Activated CD4-positive, alpha-beta T cell treated with anti-CD3 and anti-CD28 coated beads for 48 hours (primary cell): ENCODE measurements around the gene USP2.

Experiments used
- DNase-seq: peaks from one replicate; pipeline ENCODE4 v3.0.0-alpha.2; 2020

Gene USP2

GRCh38 chr11:119320240-119320775 is 61.2 kb downstream of the USP2 start:
- DNase-seq = no peak

- DNase-seq = no peak
Measured at GRCh38 chr11:119319700-119320239, 61.7 kb downstream of the USP2 start.

DNA sequence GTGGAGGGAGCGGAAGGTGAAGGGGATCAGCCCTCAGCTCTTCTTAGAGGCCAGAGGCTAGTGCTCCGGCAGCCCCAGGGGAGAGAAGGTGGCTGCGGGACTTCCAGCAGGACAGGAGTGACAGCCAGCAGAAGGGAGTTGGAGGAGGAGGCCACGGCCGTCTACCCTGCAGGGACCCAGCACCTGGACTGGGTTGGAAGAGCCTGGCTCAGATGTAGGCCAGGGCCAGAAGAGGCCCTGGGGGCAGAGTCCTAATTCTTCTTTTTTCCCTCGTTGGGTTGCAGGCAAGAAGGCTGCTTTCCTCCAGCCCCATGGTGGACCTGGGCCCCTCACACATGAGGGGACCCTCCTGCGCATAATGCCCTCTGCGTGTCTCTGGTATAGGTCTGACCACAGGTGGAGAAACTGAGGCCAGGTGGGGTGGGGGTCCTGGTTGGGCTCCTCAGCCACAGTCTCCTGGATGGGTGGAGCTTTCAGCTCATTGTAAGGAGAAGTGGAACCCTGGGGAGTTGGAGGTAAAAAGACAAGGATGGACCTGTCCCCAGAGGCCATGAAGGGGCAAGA is 62.3 kb downstream of the USP2 start:
- no peak for DNase-seq

- no peak for DNase-seq
Measured at GRCh38 chr11:119318240-119319135, 63.0 kb downstream of the USP2 start.

DNA sequence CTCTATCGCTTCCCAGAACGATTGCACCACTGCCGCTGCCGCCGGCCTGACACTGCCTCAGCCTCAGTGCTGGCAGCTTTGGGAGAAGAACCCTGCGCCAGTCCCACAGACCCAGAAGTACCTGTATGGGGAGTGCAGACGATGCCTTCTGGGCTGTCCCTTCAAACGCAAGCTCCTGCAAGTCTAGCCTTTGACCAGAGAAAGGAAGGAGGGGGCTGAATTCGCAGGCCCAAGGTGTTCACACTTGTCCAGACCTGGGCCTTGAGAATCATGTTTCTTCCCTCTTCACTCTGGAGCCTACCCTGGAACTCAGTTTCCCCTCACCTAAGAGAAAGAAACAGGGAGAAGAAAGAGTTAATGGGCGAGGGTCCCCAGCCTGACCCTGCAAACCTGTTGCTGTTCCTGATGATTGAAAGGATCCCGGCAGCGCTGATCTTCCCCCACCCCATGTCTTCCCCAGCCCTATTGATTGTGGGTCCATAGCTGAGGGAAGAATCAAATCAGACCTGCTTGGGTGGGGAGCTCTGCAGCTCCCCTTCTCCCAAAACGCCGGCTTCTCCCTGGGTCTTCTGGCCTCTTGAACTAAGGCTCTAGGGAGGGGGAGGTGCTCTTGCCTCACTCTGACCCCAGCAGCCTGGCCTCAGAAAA is 63.8 kb downstream of the USP2 start:
- no peak for DNase-seq

- DNase-seq = no peak
Measured at GRCh38 chr11:119316729-119317591, 64.5 kb downstream of the USP2 start, which contains the start of gene MCAM. Gene MCAM (minus strand): TSS chr11:119317130. CDS start chr11:119317101, 29 bp downstream.

DNA sequence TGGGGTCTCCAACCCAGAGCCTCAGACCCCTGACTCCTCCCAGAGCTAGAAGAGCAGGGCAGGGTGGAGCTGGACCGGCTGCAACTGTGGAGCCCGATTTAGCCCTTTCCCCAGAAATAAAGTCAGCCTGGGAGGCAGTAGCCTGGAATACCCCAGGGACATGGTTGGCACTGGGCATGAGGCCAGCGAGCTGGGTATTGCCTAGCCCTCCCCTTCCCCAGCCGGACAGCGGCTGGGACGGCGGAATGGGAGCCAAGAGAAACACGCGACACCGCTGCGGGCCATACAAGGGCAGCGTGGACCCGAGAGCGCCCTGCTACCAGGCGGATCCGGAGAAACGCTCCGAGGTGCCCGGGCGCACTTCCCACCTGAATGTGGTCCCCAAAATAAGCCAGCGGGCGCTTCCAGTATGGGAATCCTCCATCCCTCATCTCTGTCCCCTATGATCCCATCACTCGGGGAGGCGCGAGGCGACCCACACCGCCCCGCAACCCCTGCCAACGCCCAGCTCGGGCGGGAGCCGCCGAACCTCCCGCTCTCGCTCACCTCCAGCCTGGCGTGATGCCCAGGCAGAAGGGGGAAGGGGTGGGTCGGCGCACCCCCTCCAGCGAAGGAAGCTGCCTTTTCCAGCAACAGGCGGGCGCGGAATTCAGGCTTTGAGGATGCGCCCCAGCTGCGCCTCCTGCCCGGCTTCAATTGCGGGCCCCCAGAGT is 65.3 kb downstream of the USP2 start:
- DNase-seq = no peak

DNA sequence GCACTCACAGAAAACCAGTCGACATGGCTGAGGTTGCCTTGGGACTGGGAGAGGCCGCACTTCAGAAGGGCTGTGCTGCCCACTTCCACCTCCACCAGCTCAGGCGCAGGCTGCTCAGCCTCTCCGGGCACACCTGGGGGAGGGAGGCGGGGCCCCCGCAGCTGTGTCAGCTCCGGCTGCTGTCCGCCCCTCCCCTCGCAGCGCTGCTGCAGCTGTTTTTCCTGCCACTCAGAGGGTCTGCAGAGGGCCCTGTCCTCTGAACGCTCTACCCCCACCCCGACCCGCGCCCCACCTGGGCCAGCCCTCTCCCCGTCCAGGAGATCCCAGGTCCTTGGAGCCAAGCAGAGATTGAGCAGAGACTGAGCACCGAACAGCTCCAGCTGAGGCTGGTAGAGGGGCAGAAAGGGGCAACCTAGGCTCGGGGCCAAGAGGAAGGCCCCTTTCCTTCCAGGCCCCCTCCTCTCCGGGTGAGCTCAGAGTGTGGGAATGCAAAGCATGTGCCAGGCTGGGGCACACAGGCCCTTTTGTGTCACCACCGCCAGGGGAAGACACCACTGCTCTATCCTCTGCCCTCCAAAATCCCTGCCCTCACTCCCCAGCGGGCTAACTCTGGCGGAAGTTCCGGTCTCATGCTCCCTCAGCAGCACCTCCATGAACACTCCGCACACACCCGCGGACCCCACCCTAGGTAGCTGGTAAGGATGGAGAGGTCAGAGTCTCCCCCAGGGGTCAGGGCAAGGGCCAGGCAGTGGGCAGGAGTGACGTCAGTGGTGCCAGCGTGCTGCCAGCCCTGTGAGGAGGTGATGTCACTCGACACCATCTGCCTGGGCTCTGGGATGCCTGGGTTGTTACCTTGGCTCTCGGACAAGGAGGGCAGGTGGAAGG is 66.1 kb downstream of the USP2 start:
- DNase-seq = peak; percentile 60

GRCh38 chr11:119314726-119315125 is 66.8 kb downstream of the USP2 start:
- no peak for DNase-seq

GRCh38 chr11:119310682-119311052 is 70.8 kb downstream of the USP2 start:
- DNase-seq = no peak

- DNase-seq = no peak
Measured at GRCh38 chr11:119309953-119310681, 71.4 kb downstream of the USP2 start.

- DNase-seq = no peak
Measured at GRCh38 chr11:119309411-119309810, 72.1 kb downstream of the USP2 start.

DNA sequence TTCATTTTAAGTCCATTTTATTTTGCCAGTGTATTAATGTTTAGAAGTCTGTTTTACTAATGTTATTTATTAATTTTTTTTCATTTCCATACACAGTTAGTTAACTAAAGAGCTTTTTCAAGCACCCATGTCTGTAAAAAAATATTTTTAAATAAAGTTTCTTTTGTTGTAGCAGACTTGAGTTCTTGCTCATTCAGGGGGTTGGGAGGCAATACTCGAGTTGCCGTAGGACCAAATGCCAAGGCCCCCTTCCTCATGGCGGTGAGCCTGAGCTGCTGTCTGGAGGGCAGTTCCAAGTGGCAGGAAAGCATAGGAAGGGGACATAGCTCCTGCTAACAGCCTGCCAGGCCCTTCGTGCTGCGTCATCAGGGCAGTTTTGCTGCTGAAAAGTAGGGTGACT is 73.5 kb downstream of the USP2 start:
- no peak for DNase-seq

GRCh38 chr11:119307219-119307618 is 74.3 kb downstream of the USP2 start:
- DNase-seq = no peak

DNA sequence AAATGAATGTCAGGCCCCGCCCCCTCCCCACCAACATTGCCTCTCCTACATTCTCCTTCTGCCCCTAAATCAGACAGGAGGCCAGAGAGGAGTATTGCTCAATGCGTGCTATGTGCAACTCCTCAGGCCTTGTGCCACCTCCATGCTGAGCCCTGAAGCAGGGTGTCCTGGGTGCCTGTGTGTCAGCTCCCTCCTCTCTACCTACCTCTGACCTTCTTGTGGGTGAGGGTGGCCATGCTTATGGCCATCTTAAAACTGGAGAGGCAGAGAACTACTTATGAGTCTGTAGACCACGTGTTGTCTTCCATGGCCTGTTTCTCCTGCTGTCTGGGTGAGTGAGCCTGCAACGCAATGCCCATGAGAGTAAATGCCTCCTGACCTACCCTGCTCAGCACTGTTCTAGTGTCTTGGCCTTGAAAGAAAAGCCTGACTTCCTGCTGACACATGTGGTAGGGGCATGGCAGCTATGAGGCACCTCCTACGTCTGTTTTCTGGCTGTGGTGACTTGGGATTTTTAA is 75.1 kb downstream of the USP2 start:
- peak; percentile 50 for DNase-seq

GRCh38 chr11:119305556-119306372 is 75.7 kb downstream of the USP2 start:
- no peak for DNase-seq
